ENCODE data around the gene UCMA. TPM values are rescaled to one million over a fixed set of nuclear protein-coding genes. Genes with fewer than 3 reads are reported as not detected.

The UCMA gene
- total RNA-seq, 1 experiment from 2014 or later: not detected

DNA sequence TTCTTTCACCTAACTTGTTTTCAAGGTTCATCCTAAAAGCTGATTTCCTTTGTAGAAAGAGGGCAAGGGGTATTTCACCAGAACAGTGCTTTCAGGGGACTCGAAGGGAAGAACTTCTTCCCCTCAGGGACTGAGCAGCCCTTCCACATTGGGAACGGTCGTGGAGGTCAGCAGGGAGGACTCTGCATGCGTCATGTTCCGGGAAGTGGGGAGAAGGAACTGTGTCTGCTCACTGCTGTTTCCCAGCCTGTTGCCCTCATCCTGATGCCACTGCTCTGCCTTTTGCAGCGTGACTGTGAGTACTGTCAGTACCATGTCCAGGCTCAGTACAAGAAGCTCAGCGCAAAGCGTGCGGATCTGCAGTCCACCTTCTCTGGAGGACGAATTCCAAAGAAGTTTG is 45.6 kb downstream of the UCMA start:
- BruUV-seq (replicated peaks): no TSS peak
- Mint-ChIP-seq H3K27me3 (ENCODE audit: unreplicated experiment) (no peaks in the 10 kb centered on the region), H3K36me3 (ENCODE audit: insufficient read depth, unreplicated experiment) (peaks cover 13% of the 10 kb centered on the region), H3K27ac (ENCODE audit: unreplicated experiment) (no peak overlapping the region), H3K9me3 (ENCODE audit: low read depth, unreplicated experiment) (no peaks in the 10 kb centered on the region), H3K4me1 (ENCODE audit: low read depth, unreplicated experiment) (no peaks in the 10 kb centered on the region), H3K4me3 (ENCODE audit: low read depth, unreplicated experiment) (no peak overlapping the region)
- CTCF ChIA-PET: no interaction called here
- DNase-seq: no peak
- TF ChIP-seq, protein P1, sequence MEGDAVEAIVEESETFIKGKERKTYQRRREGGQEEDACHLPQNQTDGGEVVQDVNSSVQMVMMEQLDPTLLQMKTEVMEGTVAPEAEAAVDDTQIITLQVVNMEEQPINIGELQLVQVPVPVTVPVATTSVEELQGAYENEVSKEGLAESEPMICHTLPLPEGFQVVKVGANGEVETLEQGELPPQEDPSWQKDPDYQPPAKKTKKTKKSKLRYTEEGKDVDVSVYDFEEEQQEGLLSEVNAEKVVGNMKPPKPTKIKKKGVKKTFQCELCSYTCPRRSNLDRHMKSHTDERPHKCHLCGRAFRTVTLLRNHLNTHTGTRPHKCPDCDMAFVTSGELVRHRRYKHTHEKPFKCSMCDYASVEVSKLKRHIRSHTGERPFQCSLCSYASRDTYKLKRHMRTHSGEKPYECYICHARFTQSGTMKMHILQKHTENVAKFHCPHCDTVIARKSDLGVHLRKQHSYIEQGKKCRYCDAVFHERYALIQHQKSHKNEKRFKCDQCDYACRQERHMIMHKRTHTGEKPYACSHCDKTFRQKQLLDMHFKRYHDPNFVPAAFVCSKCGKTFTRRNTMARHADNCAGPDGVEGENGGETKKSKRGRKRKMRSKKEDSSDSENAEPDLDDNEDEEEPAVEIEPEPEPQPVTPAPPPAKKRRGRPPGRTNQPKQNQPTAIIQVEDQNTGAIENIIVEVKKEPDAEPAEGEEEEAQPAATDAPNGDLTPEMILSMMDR (IDR thresholded peaks at IDR 0.05; ENCODE audit: unreplicated experiment): no peak
- intact Hi-C loops (cut with micrococcal nuclease; ENCODE audit: unreplicated experiment): no loop called here

DNA sequence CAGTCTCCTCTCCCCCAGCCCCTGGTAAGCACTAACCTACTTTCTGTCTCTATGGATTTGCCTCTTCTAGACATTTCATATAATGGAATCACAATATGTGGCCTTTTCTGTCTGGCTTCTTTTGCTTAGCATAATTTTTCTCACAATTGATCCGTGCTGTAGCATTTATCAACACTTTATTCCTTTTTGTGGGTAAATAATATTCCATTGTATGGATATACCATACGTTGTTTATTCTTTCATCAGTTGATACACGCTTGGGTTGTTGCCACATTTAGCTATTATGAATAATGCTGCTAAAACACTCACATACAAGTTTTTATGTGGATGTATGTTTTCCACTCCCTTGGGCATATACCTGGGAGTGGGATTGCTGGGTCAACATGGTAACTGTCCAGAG is 47.0 kb downstream of the UCMA start:
- CTCF ChIA-PET: no interaction called here
- BruUV-seq (replicated peaks): no TSS peak
- Mint-ChIP-seq H3K27me3 (ENCODE audit: unreplicated experiment) (no peaks in the 10 kb centered on the region), H3K9me3 (ENCODE audit: low read depth, unreplicated experiment) (no peaks in the 10 kb centered on the region), H3K4me3 (ENCODE audit: low read depth, unreplicated experiment) (no peak overlapping the region), H3K36me3 (ENCODE audit: insufficient read depth, unreplicated experiment) (peaks cover 17% of the 10 kb centered on the region), H3K4me1 (ENCODE audit: low read depth, unreplicated experiment) (no peaks in the 10 kb centered on the region), H3K27ac (ENCODE audit: unreplicated experiment) (no peak overlapping the region)
- no peak for DNase-seq
- intact Hi-C loops (cut with micrococcal nuclease; ENCODE audit: unreplicated experiment): no loop called here
- TF ChIP-seq, protein P1 (IDR thresholded peaks at IDR 0.05; ENCODE audit: unreplicated experiment): no peak

DNA sequence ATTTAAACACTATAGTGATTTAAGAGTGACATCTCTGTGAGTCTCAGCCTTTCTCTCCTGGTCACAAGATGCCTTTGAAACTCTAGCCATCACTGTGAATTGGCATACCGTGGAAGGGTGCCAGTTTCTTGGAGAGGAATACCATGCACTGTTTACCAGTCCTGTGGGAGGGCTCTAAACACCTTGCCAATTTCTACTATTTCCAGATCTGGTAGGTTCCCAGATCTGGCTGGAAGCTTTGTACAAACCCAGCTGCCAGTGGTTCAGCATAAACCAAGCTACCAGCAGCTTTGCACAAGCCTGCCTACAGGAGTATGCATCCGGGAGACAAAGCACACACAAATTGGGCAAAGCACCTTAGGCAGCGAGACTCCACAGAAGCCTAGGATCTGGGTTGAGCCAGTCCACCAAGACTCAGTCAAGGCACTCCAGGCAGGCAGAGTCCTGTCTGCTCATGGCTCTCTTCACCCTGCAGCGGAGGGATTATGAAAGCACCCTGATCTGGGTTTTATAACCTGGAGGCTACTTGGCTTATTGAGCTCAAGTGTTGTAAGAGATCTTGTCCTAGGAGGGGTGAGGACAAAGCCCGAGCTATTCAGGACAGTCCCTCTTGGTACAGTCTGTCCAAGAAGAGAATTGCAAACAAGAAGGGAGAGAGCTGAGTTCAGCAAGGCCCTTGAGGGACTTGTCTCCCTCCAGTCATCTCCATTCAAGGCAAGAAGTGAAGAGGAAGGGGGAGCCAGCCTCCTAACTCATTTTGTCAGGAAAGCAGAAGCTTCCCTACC is 49.3 kb downstream of the UCMA start:
- TF ChIP-seq, protein P1 (IDR thresholded peaks at IDR 0.05; ENCODE audit: unreplicated experiment): no peak
- Mint-ChIP-seq H3K4me1 (ENCODE audit: low read depth, unreplicated experiment) (no peaks in the 10 kb centered on the region), H3K9me3 (ENCODE audit: low read depth, unreplicated experiment) (no peaks in the 10 kb centered on the region), H3K4me3 (ENCODE audit: low read depth, unreplicated experiment) (no peak overlapping the region), H3K36me3 (ENCODE audit: insufficient read depth, unreplicated experiment) (peaks cover 17% of the 10 kb centered on the region), H3K27me3 (ENCODE audit: unreplicated experiment) (no peaks in the 10 kb centered on the region), H3K27ac (ENCODE audit: unreplicated experiment) (no peak overlapping the region)
- DNase-seq: no peak
- no TSS peak for BruUV-seq (replicated peaks)
- CTCF ChIA-PET: no interaction called here
- intact Hi-C loops (cut with micrococcal nuclease; ENCODE audit: unreplicated experiment): no loop called here

DNA sequence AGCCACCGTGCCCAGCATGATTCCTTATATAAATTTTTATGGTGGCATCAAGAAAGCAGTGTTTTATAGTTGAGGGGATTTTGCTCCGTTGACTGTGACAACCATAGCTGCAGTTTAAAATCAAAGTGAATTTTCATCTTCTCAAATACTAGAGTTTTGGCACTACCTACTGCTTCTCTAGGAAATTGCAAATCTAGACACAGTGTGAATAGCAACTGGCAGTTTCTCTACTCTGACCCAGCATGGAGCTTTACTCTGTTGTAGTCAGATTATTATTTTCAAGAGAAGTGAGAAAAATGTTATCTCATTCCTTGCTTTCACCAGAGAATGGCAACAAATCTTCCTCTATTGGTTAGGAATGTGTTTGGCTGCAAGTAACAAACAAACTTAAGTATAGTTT is 49.9 kb downstream of the UCMA start:
- no peaks in the 10 kb centered on the region for H3K4me1 Mint-ChIP-seq (ENCODE audit: low read depth, unreplicated experiment)
- peaks cover 11% of the 10 kb centered on the region for H3K36me3 Mint-ChIP-seq (ENCODE audit: insufficient read depth, unreplicated experiment)
- intact Hi-C loops (cut with micrococcal nuclease; ENCODE audit: unreplicated experiment): no loop called here
- DNase-seq: no peak
- TF ChIP-seq, protein P1 (IDR thresholded peaks at IDR 0.05; ENCODE audit: unreplicated experiment): no peak
- CTCF ChIA-PET: no interaction called here
- H3K27me3 Mint-ChIP-seq (ENCODE audit: unreplicated experiment): no peaks in the 10 kb centered on the region
- no TSS peak for BruUV-seq (replicated peaks)
- H3K4me3 Mint-ChIP-seq (ENCODE audit: low read depth, unreplicated experiment): no peak overlapping the region
- H3K27ac Mint-ChIP-seq (ENCODE audit: unreplicated experiment): no peak overlapping the region
- no peaks in the 10 kb centered on the region for H3K9me3 Mint-ChIP-seq (ENCODE audit: low read depth, unreplicated experiment)
